SK-N-SH (cell line): ENCODE data around the gene RTN3. TPM values are rescaled to one million over a fixed set of nuclear protein-coding genes. Genes with fewer than 3 reads are reported as not detected.
A peak's percentile ranks its signal among the peaks of the same experiment; 100 is the strongest.

ENCODE experiments used
- CTCF ChIA-PET: fragments of 300-600, 350-600 bp; formaldehyde crosslinking; extraction: SDS; loops from one replicate; lab custom pipeline; 2021; lab: Yijun Ruan, JAX
- POLR2A ChIA-PET: fragments of 350-600 bp; sonication (Branson Sonifier 250); formaldehyde crosslinking; extraction: SDS; loops from one replicate; lab custom pipeline; 2020; ENCODE audit warnings: antibody characterized with exemption, inconsistent platforms; lab: Yijun Ruan, JAX
- DNase-seq: peaks from one replicate; pipeline ENCODE4 v3.0.0; 2012
- H2AFZ ChIP-seq: fragments of 200-600 bp; sonication (generic); 2 replicates; pipeline ENCODE4 v1.8.1; 2016; ENCODE audit warnings: antibody characterized with exemption, mild to moderate bottlenecking, low read depth
- H3F3A ChIP-seq: fragments of 200-600 bp; sonication (generic); replicated peaks from 2 replicates; pipeline ENCODE3; 2016; ENCODE audit warnings: antibody characterized with exemption, mild to moderate bottlenecking; ENCODE audit not compliant: insufficient read depth
- H3K27ac ChIP-seq, 2 experiments: fragments of 200-500 bp in 1 of 2; fragments of 200-600 bp in 1 of 2; sonication (Bioruptor generic) in 1 of 2; sonication (generic), shearing (Covaris generic) in 1 of 2; 2 replicates each; pipeline versions ENCODE4 v1.5.1 to v1.6.1; 2014 to 2016; ENCODE audit warnings: low read depth in 2 of 2, inconsistent platforms in 1 of 2, low read length in 1 of 2, mild to moderate bottlenecking in 1 of 2, mixed read lengths in 1 of 2
- H3K27me3 ChIP-seq: fragments of 200-600 bp; sonication (generic), shearing (Covaris generic); 2 replicates; pipeline ENCODE4 v1.6.1; 2016; ENCODE audit warnings: mixed run types; ENCODE audit not compliant: insufficient read depth
- H3K36me3 ChIP-seq, 2 experiments: fragments of 200-500 bp in 1 of 2; fragments of 200-600 bp in 1 of 2; sonication (Bioruptor generic) in 1 of 2; sonication (generic) in 1 of 2; replicated peaks in 1 of 2; 2 replicates each; pipeline versions ENCODE3 to v1.5.1; 2014 to 2016; ENCODE audit warnings: low read length in 1 of 2, mild to moderate bottlenecking in 1 of 2; ENCODE audit not compliant: insufficient read depth in 2 of 2, control insufficient read depth in 1 of 2
- H3K4me1 ChIP-seq, 2 experiments: fragments of 200-500 bp in 1 of 2; fragments of 200-600 bp in 1 of 2; sonication (Bioruptor generic) in 1 of 2; sonication (generic), shearing (Covaris generic) in 1 of 2; 2 replicates each; pipeline versions ENCODE4 v1.5.1 to v1.6.1; 2014 to 2016; ENCODE audit warnings: low read depth in 1 of 2, low read length in 1 of 2, mixed run types in 1 of 2; ENCODE audit not compliant: insufficient read depth in 2 of 2, control insufficient read depth in 1 of 2
- H3K4me2 ChIP-seq: fragments of 200-600 bp; sonication (generic), shearing (Covaris generic); 2 replicates; pipeline ENCODE4 v1.6.1; 2017; ENCODE audit warnings: mixed run types
- H3K4me3 ChIP-seq, 2 experiments: fragments of 200-500 bp in 1 of 2; fragments of 200-600 bp in 1 of 2; sonication (Bioruptor generic) in 1 of 2; sonication (generic), shearing (Covaris generic) in 1 of 2; 2 replicates each; pipeline versions ENCODE4 v1.5.1 to v1.8.1; 2014 to 2016; ENCODE audit warnings: low read depth in 2 of 2, inconsistent platforms in 1 of 2, low read length in 1 of 2, mild to moderate bottlenecking in 1 of 2, mixed read lengths in 1 of 2, moderate library complexity in 1 of 2
- H3K79me2 ChIP-seq: fragments of 200-600 bp; sonication (generic); 2 replicates; pipeline ENCODE4 v1.8.1; 2017; ENCODE audit warnings: mild to moderate bottlenecking; ENCODE audit not compliant: insufficient read depth
- H3K9ac ChIP-seq: fragments of 200-600 bp; sonication (generic); 2 replicates; pipeline ENCODE4 v1.6.1; 2017; ENCODE audit warnings: mixed run types
- H3K9me2 ChIP-seq: fragments of 200-600 bp; sonication (generic); 2 replicates; pipeline ENCODE4 v1.6.1; 2017; ENCODE audit warnings: mixed run types
- H3K9me3 ChIP-seq: fragments of 200-600 bp; sonication (generic); 2 replicates; pipeline ENCODE4 v1.6.1; 2017; ENCODE audit warnings: mixed run types, mild to moderate bottlenecking, moderate library complexity
- H4K20me1 ChIP-seq: fragments of 200-600 bp; sonication (generic); 2 replicates; pipeline ENCODE4 v1.6.1; 2017; ENCODE audit warnings: mild to moderate bottlenecking, mixed run types; ENCODE audit not compliant: insufficient read depth
- CHD2 ChIP-seq: fragments of 150-350 bp; IDR thresholded peaks from 2 replicates; pipeline ENCODE4 v1.6.1; 2018; ENCODE audit warnings: low read length; ENCODE audit not compliant: partially characterized antibody
- CTCF ChIP-seq: fragments of 200-600 bp; sonication (generic); IDR thresholded peaks from 2 replicates; pipeline ENCODE4 v1.6.1; 2017; ENCODE audit warnings: antibody characterized with exemption, mild to moderate bottlenecking, moderate library complexity
- FOXM1 ChIP-seq: IDR thresholded peaks from 2 replicates; pipeline ENCODE4 v1.4.0; 2012; ENCODE audit warnings: low read depth, mild to moderate bottlenecking
- GABPA ChIP-seq: IDR thresholded peaks from 2 replicates; pipeline ENCODE4 v1.4.0; 2012; ENCODE audit warnings: low read depth, mild to moderate bottlenecking
- GATA2 ChIP-seq: sonication (generic); formaldehyde crosslinking; IDR thresholded peaks from 2 replicates; pipeline ENCODE4 v1.5.0; 2020; ENCODE audit warnings: mild to moderate bottlenecking, missing genetic modification reagents
- MAX ChIP-seq: IDR thresholded peaks from 2 replicates; pipeline ENCODE4 v1.4.0; 2012; ENCODE audit warnings: low read depth
- MEF2A ChIP-seq: IDR thresholded peaks from 2 replicates; pipeline ENCODE4 v1.4.0; 2012; ENCODE audit warnings: low read depth, borderline replicate concordance
- MXI1 ChIP-seq: IDR thresholded peaks from 2 replicates; pipeline ENCODE4 v1.6.1; 2012; ENCODE audit warnings: mild to moderate bottlenecking, low read depth, low read length, improper control_type of control experiment
- NFIC ChIP-seq: IDR thresholded peaks from 2 replicates; pipeline ENCODE4 v1.4.0; 2012; ENCODE audit warnings: borderline replicate concordance
- POLR2AphosphoS5 ChIP-seq: IDR thresholded peaks from 2 replicates; pipeline ENCODE4 v1.6.1; 2012; ENCODE audit warnings: low read depth, low read length
- RAD21 ChIP-seq: IDR thresholded peaks from 2 replicates; pipeline ENCODE4 v1.6.1; 2012; ENCODE audit warnings: mild to moderate bottlenecking, low read length
- SIN3A ChIP-seq: IDR thresholded peaks from 2 replicates; pipeline ENCODE4 v1.6.1; 2012; ENCODE audit warnings: low read depth, mild to moderate bottlenecking, low read length, moderate library complexity, borderline replicate concordance
- SMC3 ChIP-seq: IDR thresholded peaks from 2 replicates; pipeline ENCODE4 v1.6.1; 2012; ENCODE audit warnings: low read depth, low read length, improper control_type of control experiment
- TAF1 ChIP-seq: IDR thresholded peaks from 2 replicates; pipeline ENCODE4 v1.6.1; 2012; ENCODE audit warnings: low read depth, mild to moderate bottlenecking, low read length, moderate library complexity, borderline replicate concordance
- TCF12 ChIP-seq: IDR thresholded peaks from 2 replicates; pipeline ENCODE4 v1.4.0; 2012
- USF1 ChIP-seq: IDR thresholded peaks from 2 replicates; pipeline ENCODE4 v1.4.0; 2012; ENCODE audit warnings: low read depth, borderline replicate concordance
- USF2 ChIP-seq: fragments of 150-350 bp; IDR thresholded peaks from 2 replicates; pipeline ENCODE4 v1.6.1; 2017; ENCODE audit warnings: antibody characterized with exemption, low read length, low read depth, borderline replicate concordance
- WGBS: methylation state at CpG from one replicate; pipeline ENCODE4 v1.1.6; 2017; ENCODE audit warnings: low lambda C conversion rate; 5-methylcytosine and 5-hydroxymethylcytosine counted together
- polyA plus RNA-seq, 3 experiments: library from polyadenylated mRNA; depleted of rRNA; stranded (reverse); fragments of >200 nt; gene quantifications; 2 replicates each; pipeline ENCODE4 v1.2.3, GENCODE V29; 2012

Gene RTN3
- polyA plus RNA-seq, 1 of the 3 experiments (the other 2 are of a cell fraction) = 52.7 TPM

- ChIA-PET POLR2A (interaction anchor here (1.1 to 2.3 kb wide), 2 partner anchors 10 to 98 kb away, joined by 3 to 24 read pairs; partner anchors contain the start of genes RTN3 and ZFTA), CTCF (interaction anchor here (0.6 to 4.2 kb wide), 21 partner anchors 10 to 191 kb away, joined by 3 to 31 read pairs (median 4); partner anchors contain the start of genes RTN3 and ZFTA)
- peak; percentile 84 for DNase-seq
- Histone ChIP-seq H4K20me1 (peaks cover 22% of the 10 kb centered on the region), H3K4me2 (peak overlapping the region; percentile 90), H3K9me2 (no peaks in the 10 kb centered on the region), H3K4me3 (peak overlapping the region; percentile 59 to 79), H3K36me3 (peaks cover 0 to 8% of the 10 kb centered on the region in 2 experiments), H3K27ac (peak overlapping the region; percentile 74 to 85), H2AFZ (peak overlapping the region; percentile 83; the same call in 1 of the 2 replicates), H3K27me3 (no peaks in the 10 kb centered on the region), H3K9ac (peak overlapping the region; percentile 97), H3K4me1 (peaks cover 3 to 36% of the 10 kb centered on the region in 2 experiments), H3K79me2 (peaks cover 50% of the 10 kb centered on the region), H3K9me3 (no peaks in the 10 kb centered on the region), H3F3A (peaks cover 47% of the 10 kb centered on the region)
- 0 out of 2 replicates have a peak, but pooled peaks have one; percentile 6 for TF ChIP-seq NFIC
- peak; percentile 22; the same call in 1 of the 2 replicates for TF ChIP-seq SMC3
- TF ChIP-seq USF1 = no peak
- TF ChIP-seq MXI1 = peak; percentile 18; the same call in 1 of the 2 replicates
- peak; percentile 16; the same call in 1 of the 2 replicates for TF ChIP-seq SIN3A
- TF ChIP-seq RAD21 = peak; percentile 53
- TF ChIP-seq CTCF = peak; percentile 59
- TF ChIP-seq FOXM1 = no peak
- WGBS = 17% methylated on average over 13 of the region's 63 CpGs
These were observed 10.6 kb upstream of the RTN3 start for GRCh38 chr11:63670433-63671321.

- WGBS = 87% methylated on average over 9 of the region's 69 CpGs
- DNase-seq = peak; percentile 97
- peaks cover 47% of the 10 kb centered on the region for H3F3A ChIP-seq
- H3K36me3 ChIP-seq = peaks cover 0 to 7% of the 10 kb centered on the region in 2 experiments
- peak within 1 kb of the TSS; percentile 83; the same call in 1 of the 2 replicates for H2AFZ ChIP-seq
- no peaks in the 10 kb centered on the region for H3K27me3 ChIP-seq
- POLR2A ChIA-PET = interaction anchor here (0.6 to 2.3 kb wide), 3 partner anchors 10 to 97 kb away, joined by 3 to 24 read pairs (median 3); partner anchors contain the start of genes RTN3 and ZFTA
- H3K4me2 ChIP-seq = peak within 1 kb of the TSS; percentile 90
- no peaks in the 10 kb centered on the region for H3K9me2 ChIP-seq
- peaks cover 41% of the 10 kb centered on the region for H3K79me2 ChIP-seq
- peak within 1 kb of the TSS; percentile 74 to 85 for H3K27ac ChIP-seq
- H3K9ac ChIP-seq = peak within 1 kb of the TSS; percentile 97
- CTCF ChIA-PET = interaction anchor here (0.6 to 4.2 kb wide), 21 partner anchors 9 to 192 kb away, joined by 3 to 31 read pairs (median 4); partner anchors contain the start of genes RTN3 and ZFTA
- H4K20me1 ChIP-seq = peaks cover 17% of the 10 kb centered on the region
- peaks cover 3 to 32% of the 10 kb centered on the region in 2 experiments for H3K4me1 ChIP-seq
- no peaks in the 10 kb centered on the region for H3K9me3 ChIP-seq
- H3K4me3 ChIP-seq = peak within 1 kb of the TSS; percentile 59 to 79
- no peak for TF ChIP-seq SMC3
- peak; percentile 100 for TF ChIP-seq MAX
- TF ChIP-seq TCF12 = peak; percentile 37; the same call in 1 of the 2 replicates
- no peak for TF ChIP-seq USF2
- 0 out of 2 replicates have a peak, but pooled peaks have one; percentile 4 for TF ChIP-seq USF1
- TF ChIP-seq MXI1 = peak; percentile 75
- 0 out of 2 replicates have a peak, but pooled peaks have one; percentile 36 for TF ChIP-seq TAF1
- TF ChIP-seq SIN3A = peak; percentile 74; the same call in 1 of the 2 replicates
- TF ChIP-seq POLR2AphosphoS5 = peak; percentile 41; the same call in 1 of the 2 replicates
- TF ChIP-seq CHD2 = peak; percentile 75
- TF ChIP-seq MEF2A = no peak
- 0 out of 2 replicates have a peak, but pooled peaks have one; percentile 24 for TF ChIP-seq GATA2 (CRISPR knock-in tag)
- TF ChIP-seq GABPA = no peak
These were observed 9.8 kb upstream of the RTN3 start, which contains the start of gene ATL3 for GRCh38 chr11:63671322-63672155. ATL3 (minus strand) TSS chr11:63671376; CDS start chr11:63671335, 41 bp downstream.
